OCI-LY1 (cell line): ENCODE data around the gene DENND5A.

Source experiments
- H2AFZ ChIP-seq: fragments of 200-600 bp; sonication (generic), shearing (Covaris generic); 2 replicates; pipeline ENCODE4 v1.6.0; 2014; ENCODE audit warnings: antibody characterized with exemption, mild to moderate bottlenecking, low read length
- H3F3A ChIP-seq: fragments of 200-600 bp; sonication (generic), shearing (Covaris generic); 2 replicates; pipeline ENCODE4 v1.6.0; 2014; ENCODE audit warnings: mild to moderate bottlenecking, antibody characterized with exemption, low read length, moderate library complexity; ENCODE audit not compliant: insufficient read depth
- H3K27ac ChIP-seq: fragments of 200-600 bp; sonication (generic); 2 replicates; pipeline ENCODE4 v1.5.1; 2014; ENCODE audit warnings: low read length, mixed run types, mild to moderate bottlenecking, low read depth; ENCODE audit not compliant: poor library complexity, severe bottlenecking
- H3K27me3 ChIP-seq: fragments of 200-600 bp; sonication (generic); 2 replicates; pipeline ENCODE4 v1.6.0; 2014; ENCODE audit warnings: antibody characterized with exemption, mild to moderate bottlenecking, low read length, moderate library complexity; ENCODE audit not compliant: insufficient read depth
- H3K36me3 ChIP-seq: fragments of 200-600 bp; sonication (generic); 2 replicates; pipeline ENCODE4 v1.6.1; 2014; ENCODE audit warnings: mild to moderate bottlenecking, antibody characterized with exemption, low read length, moderate library complexity, mixed read lengths; ENCODE audit not compliant: insufficient read depth
- H3K4me1 ChIP-seq: fragments of 200-600 bp; sonication (generic); 2 replicates; pipeline ENCODE4 v1.5.1; 2014; ENCODE audit warnings: mild to moderate bottlenecking, low read length, moderate library complexity; ENCODE audit not compliant: insufficient read depth, severe bottlenecking
- H3K4me2 ChIP-seq: fragments of 200-600 bp; sonication (generic), shearing (Covaris generic); 2 replicates; pipeline ENCODE4 v1.6.1; 2014; ENCODE audit warnings: low read length
- H3K4me3 ChIP-seq: fragments of 200-600 bp; sonication (generic); 2 replicates; pipeline ENCODE4 v1.5.1; 2014; ENCODE audit warnings: low read length, low read depth, mild to moderate bottlenecking, mixed read lengths; ENCODE audit not compliant: poor library complexity, severe bottlenecking
- H3K79me2 ChIP-seq: fragments of 200-600 bp; shearing (Covaris generic); 2 replicates; pipeline ENCODE4 v1.6.1; 2016; ENCODE audit warnings: mixed run types, low read length, mixed read lengths; ENCODE audit not compliant: insufficient read depth
- H3K9ac ChIP-seq: fragments of 200-600 bp; sonication (generic), shearing (Covaris generic); 2 replicates; pipeline ENCODE4 v1.6.1; 2014; ENCODE audit warnings: mild to moderate bottlenecking, low read length, mixed read lengths
- H3K9me2 ChIP-seq: fragments of 200-600 bp; sonication (generic), shearing (Covaris generic); 2 replicates; pipeline ENCODE4 v1.6.1; 2014; ENCODE audit warnings: low read depth, mild to moderate bottlenecking, low read length, mixed read lengths
- H3K9me3 ChIP-seq: fragments of 200-600 bp; shearing (Covaris generic); 2 replicates; pipeline ENCODE4 v1.6.1; 2014; ENCODE audit warnings: low read length, mixed read lengths
- H4K20me1 ChIP-seq: fragments of 200-600 bp; sonication (generic), shearing (Covaris generic); 2 replicates; pipeline ENCODE4 v1.6.0; 2016; ENCODE audit warnings: mild to moderate bottlenecking, low read length; ENCODE audit not compliant: insufficient read depth
- CTCF ChIP-seq: fragments of 200-600 bp; sonication (generic), shearing (Covaris generic); IDR thresholded peaks from 2 replicates; pipeline ENCODE4 v1.5.1; 2017; ENCODE audit warnings: mild to moderate bottlenecking, antibody characterized with exemption, low read length, moderate library complexity, mixed read lengths
- EZH2 ChIP-seq: fragments of 200-600 bp; sonication (generic), shearing (Covaris generic); IDR thresholded peaks from 2 replicates; pipeline ENCODE4 v1.8.0; 2017; ENCODE audit warnings: borderline replicate concordance, mixed run types, mild to moderate bottlenecking, antibody characterized with exemption, low read length, moderate library complexity, mixed read lengths

DENND5A gene

GRCh38 chr11:9301720-9302119 lies 36.6 kb upstream of the DENND5A start:
- H3K79me2 ChIP-seq: peaks cover 48% of the 10 kb centered on the region
- H3K36me3 ChIP-seq: peaks cover 25% of the 10 kb centered on the region
- H3K4me1 ChIP-seq: no peaks in the 10 kb centered on the region
- H4K20me1 ChIP-seq: no peaks in the 10 kb centered on the region
- no peaks in the 10 kb centered on the region for H3F3A ChIP-seq
- no peak overlapping the region for H3K9ac ChIP-seq
- TF ChIP-seq EZH2 (no peak), CTCF (no peak)
- H3K9me3 ChIP-seq: no peaks in the 10 kb centered on the region
- H3K4me2 ChIP-seq: no peak overlapping the region
- no peak overlapping the region for H3K27ac ChIP-seq
- no peaks in the 10 kb centered on the region for H3K9me2 ChIP-seq
- no peaks in the 10 kb centered on the region for H3K27me3 ChIP-seq
- no peak overlapping the region for H3K4me3 ChIP-seq
- H2AFZ ChIP-seq: no peak overlapping the region

- peaks cover 35% of the 10 kb centered on the region for H3K36me3 ChIP-seq
- H3K9me3 ChIP-seq: no peaks in the 10 kb centered on the region
- H3K27me3 ChIP-seq: no peaks in the 10 kb centered on the region
- H3K9ac ChIP-seq: no peak overlapping the region
- no peaks in the 10 kb centered on the region for H3K4me1 ChIP-seq
- H3K9me2 ChIP-seq: no peaks in the 10 kb centered on the region
- no peaks in the 10 kb centered on the region; the same call in 1 of the 2 replicates for H3F3A ChIP-seq
- H3K27ac ChIP-seq: no peak overlapping the region
- TF ChIP-seq EZH2 (no peak), CTCF (no peak)
- H3K79me2 ChIP-seq: no peaks in the 10 kb centered on the region
- no peaks in the 10 kb centered on the region for H4K20me1 ChIP-seq
- no peak overlapping the region for H3K4me3 ChIP-seq
- H3K4me2 ChIP-seq: no peak overlapping the region
- H2AFZ ChIP-seq: no peak overlapping the region
These were observed 28.5 kb upstream of the DENND5A start for GRCh38 chr11:9293646-9294045.

- H3K9me3 ChIP-seq: no peaks in the 10 kb centered on the region
- no peaks in the 10 kb centered on the region for H3K27me3 ChIP-seq
- H3K79me2 ChIP-seq: no peaks in the 10 kb centered on the region
- no peak overlapping the region for H3K4me2 ChIP-seq
- no peak overlapping the region for H3K9ac ChIP-seq
- H3K36me3 ChIP-seq: peaks cover 17% of the 10 kb centered on the region; the same call in 1 of the 2 replicates
- H3K9me2 ChIP-seq: no peaks in the 10 kb centered on the region
- H4K20me1 ChIP-seq: no peaks in the 10 kb centered on the region
- H3K4me3 ChIP-seq: no peak overlapping the region
- no peaks in the 10 kb centered on the region for H3F3A ChIP-seq
- H3K4me1 ChIP-seq: peaks cover 7% of the 10 kb centered on the region
- H2AFZ ChIP-seq: no peak overlapping the region
- H3K27ac ChIP-seq: no peak overlapping the region
- TF ChIP-seq EZH2 (no peak), CTCF (no peak)
These were observed 20.9 kb upstream of the DENND5A start for GRCh38 chr11:9285850-9286587.
